D721Med (cell line): Measurements from ENCODE around the gene LRRC42.

ENCODE experiments used
- DNase-seq: peaks from one replicate; pipeline ENCODE4 v3.0.0; 2011; ENCODE audit warnings: low spot score; ENCODE audit not compliant: insufficient read length
- FAIRE-seq: peaks from 2 replicates; lab custom pipeline; 2011; peaks lifted over from hg19 to GRCh38; lab: Jason Lieb, UNC
- CTCF ChIP-seq: IDR thresholded peaks from 2 replicates; pipeline ENCODE4 v1.5.1; 2012; ENCODE audit warnings: mild to moderate bottlenecking, control low read depth; ENCODE audit not compliant: insufficient read depth; ENCODE audit errors: missing control alignments

The LRRC42 gene

GRCh38 chr1:53946252-53947171 lies at the start of gene LRRC42:
Gene LRRC42 (plus strand): TSS chr1:53946350. CDS start chr1:53952000, 5,650 bp downstream.
- no peak for FAIRE-seq
- no peak for TF ChIP-seq CTCF

GRCh38 chr1:53896635-53897229 lies 49.4 kb upstream of the LRRC42 start:
- FAIRE-seq (no peak), DNase-seq (no peak)
- no peak for TF ChIP-seq CTCF

More at GRCh38 chr1:53946252-53947171, at the start of gene LRRC42:
- peak; percentile 83 for DNase-seq

GRCh38 chr1:53899206-53899628 lies 46.9 kb upstream of the LRRC42 start:
- DNase-seq = no peak
- FAIRE-seq = no peak
- TF ChIP-seq CTCF = no peak

- FAIRE-seq (no peak), DNase-seq (no peak)
- no peak for TF ChIP-seq CTCF
Measured at GRCh38 chr1:53899708-53900107, 46.4 kb upstream of the LRRC42 start.

GRCh38 chr1:53902235-53903138 lies 43.7 kb upstream of the LRRC42 start:
- TF ChIP-seq CTCF = no peak
- no peak for DNase-seq
- no peak for FAIRE-seq

GRCh38 chr1:53905509-53905908 lies 40.6 kb upstream of the LRRC42 start:
- no peak for TF ChIP-seq CTCF
- no peak for DNase-seq
- no peak for FAIRE-seq
